Spleen (tissue), 11 donors: ENCODE data around the gene TACC3. TPM values are rescaled to one million over a fixed set of nuclear protein-coding genes. Genes with fewer than 3 reads are reported as not detected.

Source experiments
- DNase-seq: peaks from one replicate; pipeline ENCODE4 v3.0.0-alpha.2; 2020
- H3K27ac ChIP-seq, 8 donors: fragments of 200-600 bp; sonication (generic) in 7 of 8; 1 replicate in 4 of 8; 2 replicates in 4 of 8; pipeline versions ENCODE4 v1.5.0 to v1.8.0; 2016 to 2021; ENCODE audit warnings: inconsistent platforms in 4 of 8, mild to moderate bottlenecking in 4 of 8, moderate library complexity in 1 of 8
- H3K27me3 ChIP-seq, 7 donors: fragments of 200-600 bp; sonication (generic) in 6 of 7; replicated peaks in 1 of 7; 1 replicate in 4 of 7; 2 replicates in 3 of 7; pipeline versions ENCODE4 v1.5.0 to v1.8.0; 2016 to 2021; ENCODE audit warnings: inconsistent platforms in 3 of 7, mild to moderate bottlenecking in 1 of 7
- H3K36me3 ChIP-seq, 6 donors: fragments of 200-600 bp; sonication (generic) in 5 of 6; 1 replicate in 4 of 6; 2 replicates in 2 of 6; pipeline versions ENCODE4 v1.5.0 to v1.8.0; 2016 to 2021; ENCODE audit warnings: inconsistent platforms in 2 of 6
- H3K4me1 ChIP-seq, 6 donors: fragments of 200-600 bp; sonication (generic) in 5 of 6; 1 replicate in 3 of 6; 2 replicates in 3 of 6; pipeline versions ENCODE4 v1.5.0 to v1.8.0; 2016 to 2021; ENCODE audit warnings: inconsistent platforms in 3 of 6
- H3K4me3 ChIP-seq, 8 donors: fragments of 200-600 bp; sonication (generic) in 7 of 8; 1 replicate in 4 of 8; 2 replicates in 4 of 8; pipeline versions ENCODE4 v1.5.0 to v1.8.0; 2016 to 2021; ENCODE audit warnings: inconsistent platforms in 4 of 8, mild to moderate bottlenecking in 4 of 8, moderate library complexity in 2 of 8
- H3K9me3 ChIP-seq, 8 donors: fragments of 200-600 bp; sonication (generic) in 7 of 8; 1 replicate in 4 of 8; 2 replicates in 4 of 8; pipeline versions ENCODE4 v1.5.0 to v1.8.0; 2016 to 2021; ENCODE audit warnings: inconsistent platforms in 4 of 8
- CTCF ChIP-seq, 11 experiments: fragments of 200-600 bp in 7 of 11; fragments of 450-650 bp in 4 of 11; sonication (generic) in 4 of 11; IDR thresholded peaks in 8 of 11; conservative IDR thresholded peaks in 3 of 11; 1 replicate in 7 of 11; 2 replicates in 4 of 11; pipeline versions ENCODE4 v1.4.0 to v1.8.0; 2016 to 2021; ENCODE audit warnings: antibody characterized with exemption in 11 of 11, inconsistent platforms in 4 of 11, mild to moderate bottlenecking in 1 of 11
- POLR2A ChIP-seq, 3 donors: fragments of 450-650 bp; IDR thresholded peaks; one replicate each; pipeline ENCODE4 v1.5.1; 2017; ENCODE audit warnings: antibody characterized with exemption in 3 of 3, mild to moderate bottlenecking in 1 of 3
- POLR2AphosphoS5 ChIP-seq, 3 donors: sonication (generic); formaldehyde crosslinking; IDR thresholded peaks; one replicate each; pipeline ENCODE4 v1.5.1; 2017; ENCODE audit warnings: antibody characterized with exemption in 3 of 3
- WGBS, 5 donors: extraction: QIAGEN DNeasy Blood & Tissue Kit in 3 of 5; methylation state at CpG; one replicate each; pipeline versions ENCODE4 v1.1.5 to v1.1.7; 2013 to 2018; 5-methylcytosine and 5-hydroxymethylcytosine counted together
- intact Hi-C: fragments of 100-400 bp; cut with DNase I; formaldehyde crosslinking; loops from one replicate; pipeline ENCODE4 v1.15.0; 2023; ENCODE audit warnings: low total_unique reads
- polyA plus RNA-seq, 3 donors: library from polyadenylated mRNA; stranded (reverse); fragments of 200-250 nt; gene quantifications; one replicate each; pipeline ENCODE4 v1.2.1, GENCODE V29; 2013
- total RNA-seq, 7 donors: library from RNA; depleted of rRNA in 3 of 7; stranded (reverse); fragments of >200 nt in 3 of 7; fragmentation: NEBNext Ultra II Directional in 4 of 7; extraction: Animal tissue kit (Norgen Biotek cat#: 25700) in 4 of 7; gene quantifications; one replicate each; pipeline versions ENCODE4 v1.1.0 to v1.2.1, GENCODE V29; 2016 to 2021
- donor health status: healthy with polysubstance abuse.
- donor health status: DM: no; HTN: no; CAD: no; lungs with moderate emphysema.
- donor health status: DM: no; HTN: no; CAD: no.
- donor health status: Bipolar disorder and iron deficiency.
- donor health status: healthy.
- donor health status: DM: no; HTN: no; CAD: no.
- donor health status: DM: yes; HTN: yes; CAD: no.

Gene TACC3
- total and polyA plus RNA-seq, 10 donors, result 33.3 to 84.4 (median 53.4) TPM

DNA sequence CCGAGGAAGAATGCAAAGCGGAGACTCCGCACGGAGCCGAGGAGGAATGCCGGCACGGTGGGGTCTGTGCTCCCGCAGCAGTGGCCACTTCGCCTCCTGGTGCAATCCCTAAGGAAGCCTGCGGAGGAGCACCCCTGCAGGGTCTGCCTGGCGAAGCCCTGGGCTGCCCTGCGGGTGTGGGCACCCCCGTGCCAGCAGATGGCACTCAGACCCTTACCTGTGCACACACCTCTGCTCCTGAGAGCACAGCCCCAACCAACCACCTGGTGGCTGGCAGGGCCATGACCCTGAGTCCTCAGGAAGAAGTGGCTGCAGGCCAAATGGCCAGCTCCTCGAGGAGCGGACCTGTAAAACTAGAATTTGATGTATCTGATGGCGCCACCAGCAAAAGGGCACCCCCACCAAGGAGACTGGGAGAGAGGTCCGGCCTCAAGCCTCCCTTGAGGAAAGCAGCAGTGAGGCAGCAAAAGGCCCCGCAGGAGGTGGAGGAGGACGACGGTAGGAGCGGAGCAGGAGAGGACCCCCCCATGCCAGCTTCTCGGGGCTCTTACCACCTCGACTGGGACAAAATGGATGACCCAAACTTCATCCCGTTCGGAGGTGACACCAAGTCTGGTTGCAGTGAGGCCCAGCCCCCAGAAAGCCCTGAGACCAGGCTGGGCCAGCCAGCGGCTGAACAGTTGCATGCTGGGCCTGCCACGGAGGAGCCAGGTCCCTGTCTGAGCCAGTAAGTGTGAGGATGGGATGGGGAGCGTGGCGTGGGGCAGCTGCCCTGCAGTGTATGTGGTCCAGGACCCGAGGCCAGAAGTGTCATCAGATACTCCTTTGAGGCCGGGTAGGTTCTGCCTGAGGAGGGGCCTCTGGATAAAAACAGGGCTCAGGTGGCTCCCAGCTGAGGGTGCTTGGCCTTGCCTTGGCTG, 7.0 kb downstream of the TACC3 start:
- TF ChIP-seq POLR2A (IDR thresholded peaks at IDR 0.05) (no peak), POLR2AphosphoS5 (IDR thresholded peaks at IDR 0.05) (peak in 1 of 3 donors; percentile 20), CTCF (IDR thresholded peaks at IDR 0.05 in 8 of 11, conservative IDR thresholded peaks at IDR 0.05 in 3 of 11) (no peak)
- Histone ChIP-seq H3K4me3 (peak overlapping the region in 5 of 8 donors; percentile 11 to 52 (median 18)), H3K27me3 (no peaks in the 10 kb centered on the region), H3K36me3 (peaks cover 0 to 94% (median 47%) of the 10 kb centered on the region in 6 donors), H3K27ac (peak overlapping the region in 6 of 8 donors; percentile 64 to 100 (median 82)), H3K9me3 (no peaks in the 10 kb centered on the region), H3K4me1 (peaks cover 32 to 82% (median 74%) of the 10 kb centered on the region in 6 donors)
- peak; percentile 79 for DNase-seq
- 77 to 90% (median 85%) methylated on average over 23 to 31 of the region's 31 CpGs for WGBS, 5 donors
- intact Hi-C loops, result loop anchor here (5.0 kb wide), 1 partner anchor 36 kb away; no protein-coding TSS in a partner anchor

DNA sequence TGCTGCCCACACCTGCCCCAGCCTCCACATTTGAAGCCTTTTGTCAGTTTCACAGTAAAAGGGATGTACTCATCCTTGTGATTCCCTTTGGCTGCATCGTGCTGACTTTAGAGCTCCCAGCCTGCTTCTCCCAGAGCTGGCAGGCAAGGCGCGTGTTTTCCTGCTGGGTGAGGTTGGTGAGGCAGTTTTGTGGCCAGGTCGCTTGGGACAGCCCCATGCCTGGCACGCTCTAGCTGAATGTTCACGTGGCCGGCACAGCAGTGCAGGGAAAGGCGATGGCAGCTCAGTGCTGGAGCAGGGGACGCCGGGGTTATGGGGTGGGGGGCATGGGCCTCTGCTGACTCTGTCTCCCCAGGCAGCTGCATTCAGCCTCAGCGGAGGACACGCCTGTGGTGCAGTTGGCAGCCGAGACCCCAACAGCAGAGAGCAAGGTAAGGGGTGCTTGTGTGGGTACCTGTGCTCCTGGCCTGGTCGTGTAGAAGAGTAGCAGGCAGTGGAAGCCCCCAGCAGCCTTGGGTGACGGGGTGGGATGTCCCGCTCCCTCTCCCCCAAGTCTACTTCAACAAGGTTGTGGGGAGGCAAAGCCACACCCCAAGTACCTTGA, 9.3 kb downstream of the TACC3 start:
- DNase-seq, result peak; percentile 69
- TF ChIP-seq CTCF (IDR thresholded peaks at IDR 0.05 in 8 of 11, conservative IDR thresholded peaks at IDR 0.05 in 3 of 11), result no peak
- no peak for TF ChIP-seq POLR2A (IDR thresholded peaks at IDR 0.05)
- no peak for TF ChIP-seq POLR2AphosphoS5 (IDR thresholded peaks at IDR 0.05)
- no peak overlapping the region for H3K4me3 ChIP-seq
- intact Hi-C loops, result no loop called here
- H3K27ac ChIP-seq, result peak overlapping the region in 1 of 8 donors; percentile 4
- peaks cover 0 to 95% (median 69%) of the 10 kb centered on the region in 6 donors for H3K36me3 ChIP-seq
- H3K27me3 ChIP-seq, result no peaks in the 10 kb centered on the region
- peaks cover 27 to 59% (median 52%) of the 10 kb centered on the region in 6 donors for H3K4me1 ChIP-seq
- no peaks in the 10 kb centered on the region for H3K9me3 ChIP-seq
- WGBS, 5 donors, result 86 to 93% (median 88%) methylated on average over 15 to 16 of the region's 16 CpGs

DNA sequence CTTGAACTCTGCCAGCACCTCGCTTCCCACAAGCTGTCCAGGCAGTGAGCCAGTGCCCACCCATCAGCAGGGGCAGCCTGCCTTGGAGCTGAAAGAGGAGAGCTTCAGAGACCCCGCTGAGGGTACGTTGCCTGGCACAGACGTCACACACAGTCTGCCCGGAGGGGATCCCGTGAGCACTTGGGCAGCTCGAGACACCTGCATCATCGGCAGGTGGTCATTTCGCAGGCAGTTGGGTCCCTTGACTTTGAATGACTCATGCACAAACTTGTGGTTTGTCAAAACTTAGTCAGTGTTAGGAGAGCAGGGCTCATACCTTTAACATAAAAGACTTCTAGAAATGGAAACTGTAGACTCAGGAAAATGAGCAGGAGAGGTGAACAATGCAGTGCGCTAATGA, 9.9 kb downstream of the TACC3 start:
- H3K27ac ChIP-seq, result peak overlapping the region in 1 of 8 donors; percentile 4
- WGBS, 5 donors, result 73 to 85% (median 79%) methylated on average over 10 of the region's 10 CpGs
- intact Hi-C loops, result no loop called here
- peak; percentile 74 for DNase-seq
- H3K4me3 ChIP-seq, result no peak overlapping the region
- H3K4me1 ChIP-seq, result peaks cover 27 to 53% (median 47%) of the 10 kb centered on the region in 6 donors
- H3K36me3 ChIP-seq, result peaks cover 0 to 96% (median 73%) of the 10 kb centered on the region in 6 donors
- H3K9me3 ChIP-seq, result no peaks in the 10 kb centered on the region
- no peaks in the 10 kb centered on the region for H3K27me3 ChIP-seq
- TF ChIP-seq POLR2AphosphoS5 (IDR thresholded peaks at IDR 0.05), result no peak
- TF ChIP-seq POLR2A (IDR thresholded peaks at IDR 0.05), result no peak
- TF ChIP-seq CTCF (IDR thresholded peaks at IDR 0.05 in 8 of 11, conservative IDR thresholded peaks at IDR 0.05 in 3 of 11), result no peak
